Measurements from ENCODE around the gene SPX.

Gene SPX

GRCh38 chr12:21539797-21540196, 13.7 kb downstream of the SPX start:
- no peak for DNase-seq

- DNase-seq: no peak
Measured at GRCh38 chr12:21541773-21542172, 15.7 kb downstream of the SPX start.

GRCh38 chr12:21542403-21542802, 16.3 kb downstream of the SPX start:
- no peak for DNase-seq

GRCh38 chr12:21543151-21543550, 17.1 kb downstream of the SPX start:
- DNase-seq: no peak

GRCh38 chr12:21545557-21545956, 19.5 kb downstream of the SPX start:
- no peak for DNase-seq

GRCh38 chr12:21546716-21547115, 20.6 kb downstream of the SPX start:
- DNase-seq: no peak

- DNase-seq: no peak
Measured at GRCh38 chr12:21547437-21547836, 21.3 kb downstream of the SPX start.

GRCh38 chr12:21551841-21552465, 25.9 kb downstream of the SPX start:
- DNase-seq: no peak

GRCh38 chr12:21552635-21553328, 26.7 kb downstream of the SPX start:
- DNase-seq: no peak

- no peak for DNase-seq
Measured at GRCh38 chr12:21553329-21553675, 27.2 kb downstream of the SPX start.

- no peak for DNase-seq
Measured at GRCh38 chr12:21558100-21558679, 32.1 kb downstream of the SPX start.

GRCh38 chr12:21559855-21560569, 33.9 kb downstream of the SPX start:
- DNase-seq: no peak

- DNase-seq: no peak
Measured at GRCh38 chr12:21561158-21561557, 35.1 kb downstream of the SPX start.

GRCh38 chr12:21562859-21563258, 36.8 kb downstream of the SPX start:
- DNase-seq: no peak

- DNase-seq: no peak
Measured at GRCh38 chr12:21566223-21566906, 40.3 kb downstream of the SPX start.

GRCh38 chr12:21566907-21567394, 40.9 kb downstream of the SPX start:
- no peak for DNase-seq

- DNase-seq: no peak
Measured at GRCh38 chr12:21568115-21568514, 42.0 kb downstream of the SPX start.

- no peak for DNase-seq
Measured at GRCh38 chr12:21571046-21571445, 45.0 kb downstream of the SPX start.

GRCh38 chr12:21573733-21574358, 47.8 kb downstream of the SPX start:
- no peak for DNase-seq

GRCh38 chr12:21576431-21576830, 50.3 kb downstream of the SPX start:
- no peak for DNase-seq

- DNase-seq: no peak
Measured at GRCh38 chr12:21577516-21577915, 51.4 kb downstream of the SPX start.

GRCh38 chr12:21580748-21581516, 54.8 kb downstream of the SPX start:
- DNase-seq: no peak

Data from CD4-positive, alpha-beta T cell treated with Interleukin-17A for 1 hour (primary cell).